Fibroblast of lung (primary cell): ENCODE data around the gene GNB2. TPM values are rescaled to one million over a fixed set of nuclear protein-coding genes. Genes with fewer than 3 reads are reported as not detected.
A peak's percentile ranks its signal among the peaks of the same experiment; 100 is the strongest.
"Not testable (repeated sequence)": the region's sequence is repeated elsewhere in the genome, so short reads cannot be mapped to it uniquely, and the experiment has no call there.

Source experiments
- DNase-seq, 2 donors: peaks; one replicate each; pipeline versions ENCODE4 v3.0.0 to v3.0.0-alpha.2; 2010; ENCODE audit warnings: low read depth in 2 of 2
- H2AFZ ChIP-seq: 2 replicates; pipeline ENCODE4 v1.5.1; 2012; ENCODE audit warnings: low read length, control low read depth, inconsistent platforms
- H3K27ac ChIP-seq: 2 replicates; pipeline ENCODE4 v1.5.1; 2011; ENCODE audit warnings: low read length, control low read depth; ENCODE audit not compliant: insufficient read depth
- H3K27me3 ChIP-seq: 2 replicates; pipeline ENCODE4 v1.5.1; 2011; ENCODE audit warnings: mild to moderate bottlenecking, low read length; ENCODE audit not compliant: control insufficient read depth, insufficient read depth
- H3K36me3 ChIP-seq: 2 replicates; pipeline ENCODE4 v1.5.1; 2011; ENCODE audit warnings: low read length; ENCODE audit not compliant: control insufficient read depth, insufficient read depth
- H3K4me1 ChIP-seq: 2 replicates; pipeline ENCODE4 v1.5.1; 2011; ENCODE audit warnings: low read length; ENCODE audit not compliant: control insufficient read depth, insufficient read depth; ENCODE audit errors: extremely low read depth
- H3K4me2 ChIP-seq: 2 replicates; pipeline ENCODE4 v1.5.1; 2011; ENCODE audit warnings: low read length, control low read depth; ENCODE audit not compliant: insufficient read depth; ENCODE audit errors: extremely low read depth
- H3K4me3 ChIP-seq, 4 experiments: fragments of 200-600 bp in 1 of 4; sonication (generic) in 1 of 4; replicated peaks in 1 of 4; 2 replicates each; pipeline ENCODE4 v1.5.1; 2011 to 2016; ENCODE audit warnings: low read length in 4 of 4, low read depth in 3 of 4, mild to moderate bottlenecking in 3 of 4, control low read depth in 2 of 4, inconsistent platforms in 1 of 4, mixed read lengths in 1 of 4; ENCODE audit not compliant: insufficient read depth in 1 of 4; ENCODE audit errors: control extremely low read depth in 1 of 4
- H3K79me2 ChIP-seq: 2 replicates; pipeline ENCODE4 v1.5.1; 2012; ENCODE audit warnings: mild to moderate bottlenecking, low read length, inconsistent platforms; ENCODE audit not compliant: control insufficient read depth, insufficient read depth
- H3K9ac ChIP-seq: 2 replicates; pipeline ENCODE4 v1.5.1; 2011; ENCODE audit warnings: mild to moderate bottlenecking, low read length, control low read depth; ENCODE audit not compliant: insufficient read depth
- H3K9me3 ChIP-seq: 2 replicates; pipeline ENCODE4 v1.5.1; 2012; ENCODE audit warnings: low read depth, low read length; ENCODE audit not compliant: control insufficient read depth, insufficient read depth
- H4K20me1 ChIP-seq: 2 replicates; pipeline ENCODE4 v1.5.1; 2011; ENCODE audit warnings: low read length; ENCODE audit not compliant: control insufficient read depth, insufficient read depth; ENCODE audit errors: extremely low read depth
- EZH2 ChIP-seq: IDR thresholded peaks from 2 replicates; pipeline ENCODE4 v1.5.1; 2012; ENCODE audit warnings: low read length, control low read depth, mild to moderate bottlenecking; ENCODE audit errors: missing control alignments
- polyA plus RNA-seq, 2 donors: library from polyadenylated mRNA; depleted of rRNA in 1 of 2; stranded (reverse) in 1 of 2; unstranded in 1 of 2; fragments of >200 nt; gene quantifications; 2 replicates each; pipeline ENCODE4 v1.2.1, GENCODE V29; 2011 to 2012; ENCODE audit warnings: missing spikeins in 1 of 2
- total RNA-seq: library from RNA; depleted of rRNA; stranded (reverse); fragments of >200 nt; gene quantifications from 2 replicates; pipeline ENCODE4 v1.2.1, GENCODE V29; 2014
- TF ChIP-seq, protein P1 (sequence below), 2 donors: IDR thresholded peaks in 1 of 2; conservative IDR thresholded peaks in 1 of 2; 1 replicate in 1 of 2; 2 replicates in 1 of 2; pipeline ENCODE4 v1.5.1; 2011 to 2012; ENCODE audit warnings: low read length in 2 of 2, control low read depth in 1 of 2, inconsistent platforms in 1 of 2, low read depth in 1 of 2, mild to moderate bottlenecking in 1 of 2

Gene GNB2
- total and polyA plus RNA-seq, 2 donors (not counting 1 experiment from before 2014, with no cell fraction given): 85.2 to 145 TPM

DNA sequence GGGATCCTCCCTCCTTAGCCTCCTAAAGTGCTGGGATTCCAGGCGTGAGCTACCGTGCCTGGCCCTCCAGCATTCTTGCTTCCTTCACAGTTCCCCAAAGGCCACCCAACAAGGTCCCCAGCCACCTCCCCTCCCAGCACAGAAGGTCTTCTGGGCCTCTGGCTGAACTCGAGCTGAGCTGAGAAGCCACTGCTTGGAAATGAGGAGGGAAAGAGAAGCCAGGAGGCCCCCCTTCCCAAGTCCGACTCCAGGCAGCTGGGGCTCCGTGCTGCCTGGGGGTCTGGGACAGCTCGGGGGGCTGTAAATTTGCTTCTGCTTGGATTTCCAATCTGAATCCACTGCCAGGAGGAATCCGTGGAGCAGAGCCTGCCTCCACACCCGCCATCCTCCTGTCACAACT is 41.2 kb downstream of the GNB2 start:
- H3K4me3 ChIP-seq: no peak overlapping the region
- no peaks in the 10 kb centered on the region for H4K20me1 ChIP-seq
- peaks cover 4% of the 10 kb centered on the region for H3K27me3 ChIP-seq
- no peaks in the 10 kb centered on the region for H3K36me3 ChIP-seq
- no peak overlapping the region for H3K4me2 ChIP-seq
- no peak for TF ChIP-seq EZH2
- TF ChIP-seq, protein P1, sequence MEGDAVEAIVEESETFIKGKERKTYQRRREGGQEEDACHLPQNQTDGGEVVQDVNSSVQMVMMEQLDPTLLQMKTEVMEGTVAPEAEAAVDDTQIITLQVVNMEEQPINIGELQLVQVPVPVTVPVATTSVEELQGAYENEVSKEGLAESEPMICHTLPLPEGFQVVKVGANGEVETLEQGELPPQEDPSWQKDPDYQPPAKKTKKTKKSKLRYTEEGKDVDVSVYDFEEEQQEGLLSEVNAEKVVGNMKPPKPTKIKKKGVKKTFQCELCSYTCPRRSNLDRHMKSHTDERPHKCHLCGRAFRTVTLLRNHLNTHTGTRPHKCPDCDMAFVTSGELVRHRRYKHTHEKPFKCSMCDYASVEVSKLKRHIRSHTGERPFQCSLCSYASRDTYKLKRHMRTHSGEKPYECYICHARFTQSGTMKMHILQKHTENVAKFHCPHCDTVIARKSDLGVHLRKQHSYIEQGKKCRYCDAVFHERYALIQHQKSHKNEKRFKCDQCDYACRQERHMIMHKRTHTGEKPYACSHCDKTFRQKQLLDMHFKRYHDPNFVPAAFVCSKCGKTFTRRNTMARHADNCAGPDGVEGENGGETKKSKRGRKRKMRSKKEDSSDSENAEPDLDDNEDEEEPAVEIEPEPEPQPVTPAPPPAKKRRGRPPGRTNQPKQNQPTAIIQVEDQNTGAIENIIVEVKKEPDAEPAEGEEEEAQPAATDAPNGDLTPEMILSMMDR (conservative IDR thresholded peaks at IDR 0.05 in 1 of 2, IDR thresholded peaks at IDR 0.05 in 1 of 2; ENCODE audit: low read depth in 1 of 2, low read length in 2 of 2): no peak
- H2AFZ ChIP-seq: no peak overlapping the region
- no peak overlapping the region for H3K9ac ChIP-seq
- H3K27ac ChIP-seq: no peak overlapping the region
- no peaks in the 10 kb centered on the region for H3K79me2 ChIP-seq
- H3K4me1 ChIP-seq: no peaks in the 10 kb centered on the region
- no peaks in the 10 kb centered on the region for H3K9me3 ChIP-seq
- no peak for DNase-seq

DNA sequence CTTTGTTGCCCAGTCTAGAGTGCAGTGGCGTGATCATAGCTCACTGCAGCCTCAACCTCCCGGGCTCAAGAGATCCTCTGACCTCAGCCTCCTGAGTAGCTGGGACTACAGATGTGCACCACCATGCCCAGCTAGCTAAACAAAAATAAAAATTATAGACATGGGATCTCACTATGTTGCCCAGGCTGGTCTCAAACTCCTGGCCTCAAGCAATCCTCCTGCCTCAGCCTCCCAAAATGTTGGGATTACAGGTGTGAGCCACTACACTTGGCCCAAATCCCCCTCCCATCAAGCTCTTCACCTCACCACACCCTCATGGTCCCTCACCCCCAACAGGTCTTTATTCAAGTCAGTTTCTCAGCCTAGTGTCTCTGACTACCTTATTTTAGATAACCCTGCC is 43.5 kb downstream of the GNB2 start:
- DNase-seq, H3K9me3 ChIP-seq, H3K27ac ChIP-seq, H4K20me1 ChIP-seq, H3K9ac ChIP-seq, H3K36me3 ChIP-seq, H3K4me1 ChIP-seq, H3K4me3 ChIP-seq, H3K4me2 ChIP-seq, H3K79me2 ChIP-seq, H2AFZ ChIP-seq: not testable (repeated sequence)
- peaks cover 25% of the 10 kb centered on the region for H3K27me3 ChIP-seq

DNA sequence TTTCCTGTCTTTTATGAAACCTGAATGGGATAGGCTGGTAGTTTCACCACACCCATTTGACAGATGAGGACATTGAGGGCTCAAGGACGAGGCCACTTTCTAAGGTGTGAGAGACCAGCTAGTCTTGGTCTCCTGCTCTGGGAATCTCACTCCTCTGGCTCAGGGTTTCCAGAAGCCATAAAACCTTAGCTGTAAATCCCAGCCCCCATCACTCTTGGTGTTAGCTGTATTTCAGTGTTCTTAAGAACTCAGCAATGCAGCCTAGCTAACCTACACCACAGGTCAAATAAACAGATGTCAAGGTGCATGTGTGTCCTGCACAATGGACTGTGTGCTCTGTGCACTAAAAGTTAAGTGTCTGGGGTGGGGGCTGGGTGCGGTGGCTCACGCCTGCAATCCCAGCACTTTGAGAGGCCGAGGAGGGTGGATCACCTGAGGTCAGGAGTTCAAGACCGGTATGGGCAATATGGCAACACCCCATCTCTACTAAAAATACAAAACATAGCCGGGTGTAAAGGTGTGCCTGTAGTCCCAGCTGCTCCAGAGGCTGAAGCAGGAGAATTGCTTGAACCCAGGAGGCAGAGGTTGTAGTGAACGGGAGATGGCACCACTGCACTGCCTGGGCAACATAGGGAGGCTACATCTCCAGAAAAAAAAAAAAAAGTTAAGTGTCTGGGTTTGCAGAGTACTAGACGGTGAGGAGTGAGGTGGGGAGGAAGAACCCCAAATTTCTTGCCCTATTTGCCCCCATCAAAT is 46.2 kb downstream of the GNB2 start:
- H3K4me3 ChIP-seq: no peak overlapping the region
- no peaks in the 10 kb centered on the region for H3K9me3 ChIP-seq
- TF ChIP-seq, protein P1 (conservative IDR thresholded peaks at IDR 0.05 in 1 of 2, IDR thresholded peaks at IDR 0.05 in 1 of 2; ENCODE audit: low read depth in 1 of 2, low read length in 2 of 2): peak; percentile 49 to 51
- TF ChIP-seq EZH2: no peak
- no peak overlapping the region for H3K27ac ChIP-seq
- peak; percentile 42 to 65 for DNase-seq
- no peaks in the 10 kb centered on the region for H4K20me1 ChIP-seq
- H3K9ac ChIP-seq: no peak overlapping the region
- H3K4me2 ChIP-seq: no peak overlapping the region
- H2AFZ ChIP-seq: no peak overlapping the region
- H3K36me3 ChIP-seq: no peaks in the 10 kb centered on the region
- H3K4me1 ChIP-seq: no peaks in the 10 kb centered on the region
- H3K27me3 ChIP-seq: peaks cover 41% of the 10 kb centered on the region
- H3K79me2 ChIP-seq: no peaks in the 10 kb centered on the region
